BLaER1 (cell line): ENCODE data around the gene TMEM233.

Experiments used
- H3K27ac ChIP-seq: shearing (Covaris generic); formaldehyde crosslinking; 2 replicates; pipeline ENCODE4 v1.8.1; 2022
- H3K27me3 ChIP-seq: shearing (Covaris generic); formaldehyde crosslinking; 2 replicates; pipeline ENCODE4 v1.8.1; 2022
- H3K36me3 ChIP-seq: shearing (Covaris generic); formaldehyde crosslinking; 2 replicates; pipeline ENCODE4 v1.8.1; 2022
- H3K4me1 ChIP-seq: shearing (Covaris generic); formaldehyde crosslinking; 2 replicates; pipeline ENCODE4 v1.8.1; 2022
- H3K4me2 ChIP-seq: shearing (Covaris generic); formaldehyde crosslinking; 2 replicates; pipeline ENCODE4 v1.8.1; 2022
- H3K4me3 ChIP-seq: shearing (Covaris generic); formaldehyde crosslinking; 2 replicates; pipeline ENCODE4 v1.8.1; 2022
- H3K9ac ChIP-seq: shearing (Covaris generic); formaldehyde crosslinking; 2 replicates; pipeline ENCODE4 v1.8.1; 2022
- H3K9me3 ChIP-seq: shearing (Covaris generic); formaldehyde crosslinking; 2 replicates; pipeline ENCODE4 v1.8.1; 2022
- H4K20me1 ChIP-seq: shearing (Covaris generic); formaldehyde crosslinking; 2 replicates; pipeline ENCODE4 v1.8.1; 2022
- Cebpa-rat ChIP-seq: shearing (Covaris generic); IDR thresholded peaks from 2 replicates; pipeline ENCODE4 v1.8.1; 2022

Gene TMEM233

GRCh38 chr12:119621878-119622277 lies 28.3 kb downstream of the TMEM233 start:
- H3K4me2 ChIP-seq, result no peak overlapping the region

GRCh38 chr12:119624966-119625365 lies 31.4 kb downstream of the TMEM233 start:
- Histone ChIP-seq H3K9me3 (no peaks in the 10 kb centered on the region), H4K20me1 (no peaks in the 10 kb centered on the region), H3K4me3 (no peak overlapping the region), H3K27me3 (no peaks in the 10 kb centered on the region), H3K4me1 (no peaks in the 10 kb centered on the region), H3K4me2 (no peak overlapping the region), H3K27ac (no peak overlapping the region), H3K36me3 (no peaks in the 10 kb centered on the region), H3K9ac (no peak overlapping the region)
- TF ChIP-seq Cebpa-rat, result no peak

More at GRCh38 chr12:119621878-119622277, 28.3 kb downstream of the TMEM233 start:
- Histone ChIP-seq H3K27ac (no peak overlapping the region), H3K4me1 (no peaks in the 10 kb centered on the region), H3K9me3 (peaks cover 18% of the 10 kb centered on the region), H4K20me1 (no peaks in the 10 kb centered on the region), H3K36me3 (no peaks in the 10 kb centered on the region), H3K9ac (no peak overlapping the region), H3K27me3 (no peaks in the 10 kb centered on the region), H3K4me3 (no peak overlapping the region)
- TF ChIP-seq Cebpa-rat, result no peak

DNA sequence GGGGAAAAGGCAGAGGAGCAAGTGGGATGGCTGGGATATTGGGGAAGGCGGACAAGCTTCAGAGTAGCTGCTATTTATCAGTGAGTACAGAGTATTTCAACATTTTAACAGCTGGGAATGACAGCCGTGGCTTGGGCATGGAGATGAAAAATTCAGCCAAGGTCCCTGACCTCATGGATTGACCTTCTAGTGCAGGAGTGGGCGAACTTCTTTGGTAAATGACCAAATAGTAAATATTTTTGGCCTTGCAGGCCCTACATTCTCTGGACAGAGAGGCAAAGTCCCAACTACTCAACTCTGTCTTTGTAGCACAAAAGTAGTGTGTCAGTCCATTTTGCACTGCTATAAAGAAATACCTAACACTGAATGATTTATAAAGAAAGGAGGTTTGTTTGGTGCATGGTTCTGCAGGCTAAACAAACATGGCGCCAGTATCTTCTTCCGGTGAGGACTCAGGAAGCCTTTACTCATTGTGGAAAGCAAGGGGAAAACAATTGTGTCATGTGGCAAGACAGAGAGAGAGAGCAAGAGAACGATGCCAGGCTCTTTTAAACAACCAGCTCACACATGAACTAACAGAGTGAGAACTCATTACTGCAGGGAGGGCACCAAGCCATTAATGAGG lies 33.6 kb downstream of the TMEM233 start:
- no peaks in the 10 kb centered on the region for H3K4me1 ChIP-seq
- H3K27ac ChIP-seq, result no peak overlapping the region
- H3K27me3 ChIP-seq, result no peaks in the 10 kb centered on the region
- H3K9ac ChIP-seq, result no peak overlapping the region
- H3K4me2 ChIP-seq, result no peak overlapping the region
- H3K4me3 ChIP-seq, result no peak overlapping the region
- TF ChIP-seq Cebpa-rat, result no peak
- no peaks in the 10 kb centered on the region for H4K20me1 ChIP-seq
- no peaks in the 10 kb centered on the region for H3K36me3 ChIP-seq
- no peaks in the 10 kb centered on the region for H3K9me3 ChIP-seq

DNA sequence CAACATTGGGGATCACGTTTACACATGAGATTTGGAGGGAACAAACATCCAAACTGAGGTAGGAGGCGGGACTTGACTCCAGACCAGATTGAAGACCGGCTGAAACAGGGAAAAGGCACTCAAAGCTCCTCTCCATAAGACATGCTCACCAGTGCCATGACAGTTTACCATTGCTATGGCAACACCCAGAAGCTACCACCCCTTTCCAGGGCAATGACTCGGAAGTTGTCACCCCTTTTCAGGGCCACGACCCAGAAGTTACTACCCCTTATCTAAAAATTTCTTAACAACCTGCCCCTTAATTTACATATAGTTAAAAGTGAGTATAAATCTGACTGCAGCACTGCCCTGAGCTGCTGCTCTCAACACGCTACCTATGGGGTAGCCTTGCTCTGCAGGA lies 34.1 kb downstream of the TMEM233 start:
- no peaks in the 10 kb centered on the region for H4K20me1 ChIP-seq
- no peak overlapping the region for H3K4me2 ChIP-seq
- H3K4me1 ChIP-seq, result no peaks in the 10 kb centered on the region
- no peak overlapping the region for H3K27ac ChIP-seq
- no peaks in the 10 kb centered on the region for H3K9me3 ChIP-seq
- H3K27me3 ChIP-seq, result no peaks in the 10 kb centered on the region
- no peaks in the 10 kb centered on the region for H3K36me3 ChIP-seq
- H3K4me3 ChIP-seq, result no peak overlapping the region
- no peak overlapping the region for H3K9ac ChIP-seq
- no peak for TF ChIP-seq Cebpa-rat

- Histone ChIP-seq H3K4me2 (no peak overlapping the region), H3K4me3 (no peak overlapping the region), H3K4me1 (no peaks in the 10 kb centered on the region), H3K27me3 (no peaks in the 10 kb centered on the region), H3K27ac (no peak overlapping the region), H3K9me3 (no peaks in the 10 kb centered on the region), H4K20me1 (no peaks in the 10 kb centered on the region), H3K9ac (no peak overlapping the region), H3K36me3 (no peaks in the 10 kb centered on the region)
- no peak for TF ChIP-seq Cebpa-rat
Observed at GRCh38 chr12:119630223-119630780, 36.7 kb downstream of the TMEM233 start.

DNA sequence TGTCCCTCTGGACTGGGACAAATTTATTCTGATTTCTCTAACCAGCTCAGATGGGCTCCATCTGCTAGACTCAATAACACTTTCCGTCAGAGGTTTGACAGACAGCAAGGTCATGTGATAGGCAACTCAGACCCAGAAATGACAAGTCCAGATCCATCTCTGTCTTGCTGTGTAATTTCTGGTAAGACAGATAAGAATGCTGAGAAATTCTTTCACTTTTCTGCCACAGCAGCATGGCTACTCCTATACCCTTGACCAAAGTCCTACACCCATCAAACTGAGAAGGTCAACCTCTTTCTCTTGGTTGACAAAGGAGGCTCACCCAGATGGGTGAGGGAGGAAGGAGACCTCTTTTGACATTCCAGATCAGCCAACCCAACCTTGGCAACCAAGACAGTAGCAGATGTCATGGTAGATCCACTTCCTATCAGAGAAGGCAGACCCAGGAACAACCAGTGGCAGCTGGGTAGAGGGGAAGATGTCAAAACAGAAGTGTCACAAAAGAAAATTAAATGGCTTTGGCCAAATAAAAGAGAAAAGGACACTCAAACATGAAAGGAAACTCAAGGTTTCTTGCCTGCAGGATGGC lies 37.5 kb downstream of the TMEM233 start:
- no peaks in the 10 kb centered on the region for H3K36me3 ChIP-seq
- no peak overlapping the region for H3K27ac ChIP-seq
- no peak overlapping the region for H3K9ac ChIP-seq
- H4K20me1 ChIP-seq, result no peaks in the 10 kb centered on the region
- no peak overlapping the region for H3K4me2 ChIP-seq
- no peaks in the 10 kb centered on the region for H3K4me1 ChIP-seq
- H3K27me3 ChIP-seq, result no peaks in the 10 kb centered on the region
- no peak overlapping the region for H3K4me3 ChIP-seq
- H3K9me3 ChIP-seq, result no peaks in the 10 kb centered on the region
- TF ChIP-seq Cebpa-rat, result no peak

DNA sequence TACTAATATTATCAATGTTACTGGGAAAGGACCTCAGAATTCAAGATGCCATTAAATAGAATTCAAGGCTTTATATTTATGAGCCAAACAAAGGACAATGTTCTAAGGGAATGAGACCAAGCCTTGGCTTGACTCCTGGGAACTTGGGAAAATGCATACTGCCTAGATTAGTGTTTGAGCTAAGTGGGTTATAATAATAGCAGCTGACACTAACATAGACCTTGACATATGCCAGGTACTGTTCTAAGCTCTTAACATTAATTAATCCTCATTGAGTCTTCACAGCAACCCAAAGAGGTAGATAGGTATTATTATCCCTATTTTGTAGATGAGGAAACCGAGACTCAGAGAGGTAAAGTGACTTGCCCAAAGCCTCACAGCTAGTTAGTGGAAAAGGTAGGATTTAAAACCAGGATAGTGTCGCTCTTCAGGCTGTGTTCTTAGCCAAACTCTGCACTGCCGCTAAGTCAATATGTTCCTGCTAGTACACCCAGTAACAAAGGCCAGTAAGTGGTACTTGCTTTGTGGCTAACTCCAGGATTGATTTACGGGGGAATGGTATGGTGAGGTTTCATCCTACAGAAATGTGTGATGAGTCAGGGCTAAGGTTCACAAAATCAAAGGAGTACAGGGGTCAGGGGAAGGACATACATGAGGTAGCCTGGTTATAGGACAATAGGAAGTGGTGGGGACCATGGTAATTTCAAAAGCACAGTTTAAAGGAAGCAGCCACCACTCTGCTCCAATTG lies 38.5 kb downstream of the TMEM233 start:
- H3K9me3 ChIP-seq, result no peaks in the 10 kb centered on the region
- H3K4me1 ChIP-seq, result no peaks in the 10 kb centered on the region
- no peak overlapping the region for H3K4me3 ChIP-seq
- H3K27ac ChIP-seq, result no peak overlapping the region
- no peak overlapping the region for H3K4me2 ChIP-seq
- no peaks in the 10 kb centered on the region for H3K27me3 ChIP-seq
- no peaks in the 10 kb centered on the region for H4K20me1 ChIP-seq
- H3K9ac ChIP-seq, result no peak overlapping the region
- H3K36me3 ChIP-seq, result no peaks in the 10 kb centered on the region
- TF ChIP-seq Cebpa-rat, result no peak

DNA sequence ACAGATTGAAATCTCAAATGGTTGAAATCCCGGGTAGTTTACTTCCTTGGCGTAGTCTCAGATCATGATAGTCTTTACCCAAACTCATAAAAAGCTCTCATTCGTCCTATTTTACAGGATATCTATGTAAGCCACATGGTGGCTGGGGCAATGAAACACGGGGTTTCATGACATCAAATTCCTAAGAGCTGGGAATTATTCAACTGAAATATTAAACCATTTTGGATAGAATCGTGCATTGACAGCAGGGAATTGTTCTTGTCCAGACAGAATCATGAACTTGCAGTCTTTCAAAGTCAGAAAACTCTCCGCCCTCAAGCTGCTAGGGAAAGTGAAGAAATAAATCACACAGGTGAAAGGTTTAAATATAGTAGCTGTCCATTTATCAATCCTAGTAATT lies 41.2 kb downstream of the TMEM233 start:
- H3K27me3 ChIP-seq, result no peaks in the 10 kb centered on the region
- H3K4me3 ChIP-seq, result no peak overlapping the region
- no peak overlapping the region for H3K9ac ChIP-seq
- H3K4me2 ChIP-seq, result no peak overlapping the region
- H3K36me3 ChIP-seq, result no peaks in the 10 kb centered on the region
- TF ChIP-seq Cebpa-rat, result no peak
- no peaks in the 10 kb centered on the region for H3K4me1 ChIP-seq
- no peaks in the 10 kb centered on the region for H4K20me1 ChIP-seq
- H3K9me3 ChIP-seq, result no peaks in the 10 kb centered on the region
- H3K27ac ChIP-seq, result no peak overlapping the region

- Histone ChIP-seq H3K4me2 (no peak overlapping the region), H3K9me3 (no peaks in the 10 kb centered on the region), H3K27ac (no peak overlapping the region), H3K27me3 (no peaks in the 10 kb centered on the region), H3K9ac (no peak overlapping the region), H3K4me3 (no peak overlapping the region), H3K4me1 (no peaks in the 10 kb centered on the region), H4K20me1 (no peaks in the 10 kb centered on the region), H3K36me3 (no peaks in the 10 kb centered on the region)
- no peak for TF ChIP-seq Cebpa-rat
Observed at GRCh38 chr12:119642986-119643385, 49.4 kb downstream of the TMEM233 start.

DNA sequence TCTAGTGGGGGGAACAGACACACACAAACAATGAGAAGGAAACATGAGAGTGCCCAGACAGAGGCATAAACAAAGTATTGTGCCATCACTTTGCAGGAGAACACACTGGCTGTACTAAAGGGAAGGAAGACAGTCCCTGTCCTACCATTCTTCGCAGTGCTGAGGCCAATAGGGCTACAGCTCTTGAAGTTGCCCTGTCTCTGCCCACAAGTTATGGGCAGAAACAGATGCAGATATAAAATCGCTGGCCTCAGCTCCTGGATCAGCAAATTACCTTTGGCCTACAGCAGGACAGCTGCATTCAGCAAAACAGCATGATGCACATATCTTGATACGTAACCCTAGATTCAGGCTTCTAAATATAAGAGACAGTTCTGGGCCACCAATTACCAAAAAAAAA lies 51.4 kb downstream of the TMEM233 start:
- Histone ChIP-seq H3K4me3 (no peak overlapping the region), H3K9ac (no peak overlapping the region), H3K27ac (no peak overlapping the region), H3K36me3 (no peaks in the 10 kb centered on the region), H3K4me2 (no peak overlapping the region), H3K9me3 (no peaks in the 10 kb centered on the region), H4K20me1 (no peaks in the 10 kb centered on the region), H3K27me3 (no peaks in the 10 kb centered on the region), H3K4me1 (no peaks in the 10 kb centered on the region)
- TF ChIP-seq Cebpa-rat, result no peak
